Gastrocnemius medialis (tissue), 4 donors: ENCODE data around the gene ARSB.

ENCODE experiments used
- POLR2A ChIP-seq, 2 donors: fragments of 450-650 bp; IDR thresholded peaks; one replicate each; pipeline ENCODE4 v1.6.1; 2017; ENCODE audit warnings: antibody characterized with exemption in 2 of 2, mild to moderate bottlenecking in 2 of 2, moderate library complexity in 2 of 2
- TF ChIP-seq, protein P1 (sequence below), 5 experiments: fragments of 450-650 bp in 3 of 5; fragments of 200-600 bp in 2 of 5; sonication (generic) in 2 of 5; IDR thresholded peaks in 4 of 5; conservative IDR thresholded peaks in 1 of 5; 1 replicate in 4 of 5; 2 replicates in 1 of 5; pipeline ENCODE4 v1.5.1; 2016 to 2019; ENCODE audit warnings: antibody characterized with exemption in 5 of 5, mild to moderate bottlenecking in 3 of 5, moderate library complexity in 3 of 5

DNA sequence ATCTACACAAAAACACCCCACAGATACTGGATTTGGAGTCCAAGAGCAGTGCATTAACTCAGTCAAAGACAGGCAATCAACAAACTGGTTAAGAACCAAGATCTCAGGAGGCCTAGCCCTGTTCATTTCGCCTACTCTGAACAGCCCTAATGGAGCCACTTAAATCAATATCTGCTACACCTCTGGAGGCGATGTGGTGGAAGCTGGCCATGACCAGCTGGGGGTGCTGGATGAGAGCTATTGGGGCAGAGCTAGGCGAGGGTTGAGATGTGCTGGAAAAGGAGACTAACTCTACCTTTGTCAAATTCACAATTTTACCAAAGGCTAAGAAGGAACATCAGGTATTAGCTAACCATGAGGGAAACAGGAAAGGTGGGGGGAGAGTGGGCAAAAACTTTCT lies 23.3 kb upstream of the ARSB start:
- TF ChIP-seq, protein P1, sequence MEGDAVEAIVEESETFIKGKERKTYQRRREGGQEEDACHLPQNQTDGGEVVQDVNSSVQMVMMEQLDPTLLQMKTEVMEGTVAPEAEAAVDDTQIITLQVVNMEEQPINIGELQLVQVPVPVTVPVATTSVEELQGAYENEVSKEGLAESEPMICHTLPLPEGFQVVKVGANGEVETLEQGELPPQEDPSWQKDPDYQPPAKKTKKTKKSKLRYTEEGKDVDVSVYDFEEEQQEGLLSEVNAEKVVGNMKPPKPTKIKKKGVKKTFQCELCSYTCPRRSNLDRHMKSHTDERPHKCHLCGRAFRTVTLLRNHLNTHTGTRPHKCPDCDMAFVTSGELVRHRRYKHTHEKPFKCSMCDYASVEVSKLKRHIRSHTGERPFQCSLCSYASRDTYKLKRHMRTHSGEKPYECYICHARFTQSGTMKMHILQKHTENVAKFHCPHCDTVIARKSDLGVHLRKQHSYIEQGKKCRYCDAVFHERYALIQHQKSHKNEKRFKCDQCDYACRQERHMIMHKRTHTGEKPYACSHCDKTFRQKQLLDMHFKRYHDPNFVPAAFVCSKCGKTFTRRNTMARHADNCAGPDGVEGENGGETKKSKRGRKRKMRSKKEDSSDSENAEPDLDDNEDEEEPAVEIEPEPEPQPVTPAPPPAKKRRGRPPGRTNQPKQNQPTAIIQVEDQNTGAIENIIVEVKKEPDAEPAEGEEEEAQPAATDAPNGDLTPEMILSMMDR (IDR thresholded peaks at IDR 0.05 in 4 of 5, conservative IDR thresholded peaks at IDR 0.05 in 1 of 5) = no peak
- TF ChIP-seq POLR2A (IDR thresholded peaks at IDR 0.05) = no peak
